DOHH2 (cell line): ENCODE measurements around the gene PAPOLG.

ENCODE experiments used
- H3F3A ChIP-seq: fragments of 200-600 bp; sonication (generic), shearing (Covaris generic); 2 replicates; pipeline ENCODE4 v1.6.0; 2016; ENCODE audit warnings: antibody characterized with exemption, mild to moderate bottlenecking; ENCODE audit not compliant: control insufficient read depth, insufficient read depth
- H3K27ac ChIP-seq: fragments of 200-600 bp; sonication (generic); 2 replicates; pipeline ENCODE4 v1.5.1; 2014; ENCODE audit warnings: low read depth, mild to moderate bottlenecking, low read length, moderate library complexity
- H3K27me3 ChIP-seq: fragments of 200-600 bp; sonication (generic); 2 replicates; pipeline ENCODE4 v1.6.1; 2014; ENCODE audit warnings: mild to moderate bottlenecking, low read length, mixed read lengths; ENCODE audit not compliant: control insufficient read depth
- H3K36me3 ChIP-seq: fragments of 200-600 bp; sonication (generic); 2 replicates; pipeline ENCODE4 v1.6.1; 2014; ENCODE audit warnings: mild to moderate bottlenecking, low read length, moderate library complexity, mixed read lengths; ENCODE audit not compliant: control insufficient read depth
- H3K4me1 ChIP-seq: fragments of 200-600 bp; sonication (generic); 2 replicates; pipeline ENCODE4 v1.6.1; 2014; ENCODE audit warnings: mild to moderate bottlenecking, low read length, mixed read lengths; ENCODE audit not compliant: control insufficient read depth
- H3K4me2 ChIP-seq: fragments of 200-600 bp; sonication (generic); 2 replicates; pipeline ENCODE4 v1.6.0; 2014; ENCODE audit warnings: mild to moderate bottlenecking, low read length, moderate library complexity
- H3K4me3 ChIP-seq: fragments of 200-600 bp; sonication (generic); 2 replicates; pipeline ENCODE4 v1.5.1; 2014; ENCODE audit warnings: mild to moderate bottlenecking, low read length, mixed read lengths
- H3K79me2 ChIP-seq: fragments of 200-600 bp; sonication (generic); 2 replicates; pipeline ENCODE4 v1.6.1; 2014; ENCODE audit warnings: mild to moderate bottlenecking, low read length, mixed read lengths; ENCODE audit not compliant: control insufficient read depth
- H3K9me2 ChIP-seq: fragments of 200-600 bp; sonication (generic); replicated peaks from 2 replicates; pipeline ENCODE4 v1.6.1; 2014; ENCODE audit warnings: mild to moderate bottlenecking, low read length, mixed read lengths; ENCODE audit not compliant: control insufficient read depth
- H3K9me3 ChIP-seq: fragments of 200-600 bp; sonication (generic); 2 replicates; pipeline ENCODE4 v1.6.1; 2014; ENCODE audit warnings: antibody characterized with exemption, low read length, mixed read lengths; ENCODE audit not compliant: control insufficient read depth, insufficient read depth
- H4K20me1 ChIP-seq: fragments of 200-600 bp; sonication (generic); 2 replicates; pipeline ENCODE4 v1.6.0; 2014; ENCODE audit warnings: low read depth, mild to moderate bottlenecking, antibody characterized with exemption, low read length, moderate library complexity; ENCODE audit not compliant: control insufficient read depth, insufficient read depth
- EZH2phosphoT487 ChIP-seq: fragments of 200-600 bp; sonication (generic); IDR thresholded peaks from 2 replicates; pipeline ENCODE4 v1.6.1; 2017; ENCODE audit warnings: borderline replicate concordance, mild to moderate bottlenecking, antibody characterized with exemption, low read length, moderate library complexity, mixed read lengths
- TF ChIP-seq, protein P1 (sequence below): fragments of 200-600 bp; sonication (generic); IDR thresholded peaks from one replicate; pipeline ENCODE4 v1.5.1; 2014; ENCODE audit warnings: antibody characterized with exemption, mild to moderate bottlenecking, low read depth, low read length; ENCODE audit not compliant: poor library complexity, severe bottlenecking

Gene PAPOLG

DNA sequence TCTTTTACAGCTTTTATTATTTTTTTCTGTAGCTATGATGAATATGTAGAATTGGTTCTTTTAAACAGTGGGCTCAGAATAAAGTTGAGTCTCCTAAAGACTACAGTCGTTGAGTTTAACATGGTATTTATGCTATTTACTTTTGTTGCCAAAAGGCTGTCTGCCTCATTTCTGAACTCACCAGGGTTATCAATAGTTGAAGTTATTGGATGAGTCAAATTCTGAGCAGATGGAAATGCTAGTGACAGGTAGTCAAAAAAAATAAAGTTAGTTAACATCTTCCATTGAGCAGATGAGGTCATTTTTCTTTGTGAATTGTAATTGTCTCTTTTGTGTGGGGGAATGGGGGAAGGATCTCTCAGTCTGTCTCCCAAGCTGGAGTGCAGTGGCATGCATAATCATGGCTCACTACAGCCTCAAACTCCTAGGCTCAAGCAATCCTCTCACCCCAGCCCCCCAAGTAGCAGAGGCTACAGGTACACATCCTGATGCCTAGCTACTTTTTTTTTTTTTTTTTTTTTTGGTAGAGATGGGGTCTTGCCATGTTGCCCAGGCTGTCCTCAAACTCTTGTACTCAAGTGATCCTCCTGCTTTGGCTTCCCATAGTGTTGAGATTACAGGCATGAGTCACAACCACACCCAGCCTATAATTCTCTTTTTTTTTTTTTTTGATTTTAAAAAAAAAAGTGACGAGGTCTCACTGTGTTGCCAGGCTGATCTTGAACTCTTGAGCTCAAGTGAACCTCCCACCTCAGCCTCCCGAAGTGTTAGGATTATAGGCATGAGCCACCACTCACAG lies 8.9 kb downstream of the PAPOLG start:
- peaks cover 89% of the 10 kb centered on the region for H3K36me3 ChIP-seq
- peaks cover 6% of the 10 kb centered on the region; the same call in 1 of the 2 replicates for H3K79me2 ChIP-seq
- H3K9me2 ChIP-seq, result no peaks in the 10 kb centered on the region
- no peak for TF ChIP-seq EZH2phosphoT487
- TF ChIP-seq, protein P1, sequence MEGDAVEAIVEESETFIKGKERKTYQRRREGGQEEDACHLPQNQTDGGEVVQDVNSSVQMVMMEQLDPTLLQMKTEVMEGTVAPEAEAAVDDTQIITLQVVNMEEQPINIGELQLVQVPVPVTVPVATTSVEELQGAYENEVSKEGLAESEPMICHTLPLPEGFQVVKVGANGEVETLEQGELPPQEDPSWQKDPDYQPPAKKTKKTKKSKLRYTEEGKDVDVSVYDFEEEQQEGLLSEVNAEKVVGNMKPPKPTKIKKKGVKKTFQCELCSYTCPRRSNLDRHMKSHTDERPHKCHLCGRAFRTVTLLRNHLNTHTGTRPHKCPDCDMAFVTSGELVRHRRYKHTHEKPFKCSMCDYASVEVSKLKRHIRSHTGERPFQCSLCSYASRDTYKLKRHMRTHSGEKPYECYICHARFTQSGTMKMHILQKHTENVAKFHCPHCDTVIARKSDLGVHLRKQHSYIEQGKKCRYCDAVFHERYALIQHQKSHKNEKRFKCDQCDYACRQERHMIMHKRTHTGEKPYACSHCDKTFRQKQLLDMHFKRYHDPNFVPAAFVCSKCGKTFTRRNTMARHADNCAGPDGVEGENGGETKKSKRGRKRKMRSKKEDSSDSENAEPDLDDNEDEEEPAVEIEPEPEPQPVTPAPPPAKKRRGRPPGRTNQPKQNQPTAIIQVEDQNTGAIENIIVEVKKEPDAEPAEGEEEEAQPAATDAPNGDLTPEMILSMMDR, result no peak
- H3K4me1 ChIP-seq, result no peaks in the 10 kb centered on the region
- no peaks in the 10 kb centered on the region for H3K27me3 ChIP-seq
- H4K20me1 ChIP-seq, result no peaks in the 10 kb centered on the region
- H3K9me3 ChIP-seq, result no peaks in the 10 kb centered on the region
- H3K27ac ChIP-seq, result no peak overlapping the region
- H3K4me3 ChIP-seq, result no peak overlapping the region
- H3K4me2 ChIP-seq, result no peak overlapping the region
- no peaks in the 10 kb centered on the region for H3F3A ChIP-seq

DNA sequence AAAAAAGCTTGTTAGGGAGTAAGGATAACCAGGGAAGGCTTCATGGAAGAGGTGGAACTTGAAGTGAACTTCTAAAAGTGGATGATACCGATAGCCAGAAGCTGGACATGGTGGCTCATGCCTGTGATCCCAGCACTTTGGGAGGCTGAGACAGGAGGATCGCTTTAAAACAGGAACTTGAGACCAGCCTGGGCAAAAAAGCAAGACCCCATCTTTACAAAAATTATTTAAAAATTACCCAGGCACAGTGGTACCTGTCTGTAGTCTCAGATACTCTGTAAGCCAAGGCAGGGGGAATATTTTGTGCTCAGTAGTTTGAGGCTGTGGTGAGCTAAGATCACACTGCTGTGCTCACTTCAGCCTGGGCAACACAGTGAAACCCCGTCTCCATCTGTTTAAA lies 10.2 kb downstream of the PAPOLG start:
- Histone ChIP-seq H3K27ac (no peak overlapping the region), H3K4me3 (no peak overlapping the region), H3K9me3 (no peaks in the 10 kb centered on the region), H3K4me1 (no peaks in the 10 kb centered on the region), H4K20me1 (no peaks in the 10 kb centered on the region), H3K79me2 (no peaks in the 10 kb centered on the region), H3K4me2 (no peak overlapping the region), H3K9me2 (no peaks in the 10 kb centered on the region), H3K36me3 (peaks cover 85% of the 10 kb centered on the region), H3K27me3 (no peaks in the 10 kb centered on the region), H3F3A (no peaks in the 10 kb centered on the region)
- TF ChIP-seq EZH2phosphoT487, result no peak
- TF ChIP-seq, protein P1, result no peak

DNA sequence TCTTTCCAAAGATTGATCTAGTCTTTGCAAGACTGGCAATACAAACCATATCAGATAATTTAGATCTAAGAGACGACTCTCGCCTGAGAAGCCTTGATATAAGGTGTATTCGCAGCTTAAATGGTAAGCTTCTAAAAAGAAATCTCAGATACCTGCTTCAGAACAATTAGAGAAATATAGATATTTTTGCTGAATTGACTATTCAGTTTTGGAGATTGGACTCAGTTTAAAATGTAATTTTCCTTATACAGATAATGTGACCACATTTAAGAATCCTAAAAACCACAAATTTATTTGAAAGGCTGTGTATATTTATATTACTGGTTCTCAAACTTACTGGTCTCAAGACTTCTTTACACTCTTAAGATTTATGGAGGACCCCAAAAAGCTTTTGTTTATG lies 15.4 kb downstream of the PAPOLG start:
- H3K79me2 ChIP-seq, result no peaks in the 10 kb centered on the region
- H3K4me1 ChIP-seq, result no peaks in the 10 kb centered on the region
- no peaks in the 10 kb centered on the region for H3K9me2 ChIP-seq
- no peaks in the 10 kb centered on the region for H3F3A ChIP-seq
- H3K27me3 ChIP-seq, result no peaks in the 10 kb centered on the region
- H3K36me3 ChIP-seq, result peaks cover 81% of the 10 kb centered on the region
- no peak overlapping the region for H3K4me2 ChIP-seq
- TF ChIP-seq, protein P1, result no peak
- no peak for TF ChIP-seq EZH2phosphoT487
- H4K20me1 ChIP-seq, result no peaks in the 10 kb centered on the region
- no peaks in the 10 kb centered on the region for H3K9me3 ChIP-seq
- H3K27ac ChIP-seq, result no peak overlapping the region
- H3K4me3 ChIP-seq, result no peak overlapping the region
